Caco-2 (cell line): ENCODE results near the gene AGPAT3. TPM values are rescaled to one million over a fixed set of nuclear protein-coding genes. Genes with fewer than 3 reads are reported as not detected.

Experiments
- BruUV-seq: library from RNA; stranded (reverse); fragments of 400-500 nt; replicated peaks from 2 replicates; lab custom pipeline; 2021; lab: Mats Ljungman, UMichigan
- CTCF ChIA-PET: fragments of 300-600 bp; sonication (Branson Sonifier 250); formaldehyde crosslinking; loops from one replicate; lab custom pipeline; 2022; ENCODE audit warnings: antibody characterized with exemption; lab: Charles Lee
- POLR2A ChIA-PET: fragments of 300-600 bp; sonication (Branson Sonifier 250); formaldehyde crosslinking; loops from one replicate; lab custom pipeline; 2022; ENCODE audit warnings: antibody characterized with exemption; lab: Charles Lee
- DNase-seq, 2 experiments: peaks; one replicate each; pipeline versions ENCODE4 v3.0.0 to v3.0.0-alpha.2; 2020 to 2022
- H3K27me3 ChIP-seq: replicated peaks from 2 replicates; pipeline ENCODE4 v1.6.0; 2011; ENCODE audit warnings: low read length; ENCODE audit not compliant: control insufficient read depth, insufficient read depth
- H3K36me3 ChIP-seq: 2 replicates; pipeline ENCODE4 v1.5.1; 2011; ENCODE audit warnings: low read length; ENCODE audit not compliant: control insufficient read depth, insufficient read depth
- H3K4me1 ChIP-seq: fragments of 250-450 bp; sonication (Bioruptor Pico); 2 replicates; pipeline ENCODE4 v1.5.1; 2020; ENCODE audit warnings: mild to moderate bottlenecking
- H3K4me3 ChIP-seq: 2 replicates; pipeline ENCODE4 v1.5.1; 2011; ENCODE audit warnings: low read depth, mild to moderate bottlenecking, control low read depth, low read length
- H3K9me3 ChIP-seq: fragments of 250-450 bp; sonication (Bioruptor Pico); 2 replicates; pipeline ENCODE4 v1.5.1; 2020; ENCODE audit warnings: mild to moderate bottlenecking, moderate library complexity
- H3K27ac Mint-ChIP-seq: one replicate; pipeline ENCODE4 v1.8.0; 2022; ENCODE audit warnings: mixed read lengths; ENCODE audit not compliant: unreplicated experiment
- H3K27me3 Mint-ChIP-seq: one replicate; pipeline ENCODE4 v1.8.0; 2022; ENCODE audit warnings: mixed read lengths; ENCODE audit not compliant: insufficient read depth, unreplicated experiment
- H3K36me3 Mint-ChIP-seq: one replicate; pipeline ENCODE4 v1.8.0; 2022; ENCODE audit warnings: mild to moderate bottlenecking, mixed read lengths; ENCODE audit not compliant: insufficient read depth, unreplicated experiment
- H3K4me1 Mint-ChIP-seq: one replicate; pipeline ENCODE4 v1.8.0; 2022; ENCODE audit warnings: low read depth, mixed read lengths; ENCODE audit not compliant: unreplicated experiment
- H3K4me3 Mint-ChIP-seq: one replicate; pipeline ENCODE4 v1.8.0; 2022; ENCODE audit warnings: mild to moderate bottlenecking, moderate library complexity, mixed read lengths; ENCODE audit not compliant: unreplicated experiment
- H3K9me3 Mint-ChIP-seq: one replicate; pipeline ENCODE4 v1.8.0; 2022; ENCODE audit warnings: mixed read lengths; ENCODE audit not compliant: unreplicated experiment
- intact Hi-C: fragments of 100-400 bp; cut with micrococcal nuclease; formaldehyde crosslinking; loops from one replicate; pipeline ENCODE4 v1.10.0; 2022; ENCODE audit not compliant: unreplicated experiment
- total RNA-seq: library from RNA; stranded (reverse); gene quantifications from 2 replicates; pipeline ENCODE4 v1.2.3, GENCODE V29; 2022
- TF ChIP-seq, protein P1 (sequence below), 2 experiments: fragments of 200-600 bp in 1 of 2; IDR thresholded peaks; 1 replicate in 1 of 2; 2 replicates in 1 of 2; pipeline versions ENCODE4 v1.5.1 to v1.8.0; 2011 to 2022; ENCODE audit warnings: antibody characterized with exemption in 1 of 2, control low read depth in 1 of 2, inconsistent platforms in 1 of 2, low read depth in 1 of 2, low read length in 1 of 2, mild to moderate bottlenecking in 1 of 2, moderate library complexity in 1 of 2; ENCODE audit not compliant: insufficient read depth in 1 of 2, severe bottlenecking in 1 of 2, unreplicated experiment in 1 of 2

The AGPAT3 gene
- total RNA-seq, 1 experiment from 2014 or later: 61.8 TPM

DNA sequence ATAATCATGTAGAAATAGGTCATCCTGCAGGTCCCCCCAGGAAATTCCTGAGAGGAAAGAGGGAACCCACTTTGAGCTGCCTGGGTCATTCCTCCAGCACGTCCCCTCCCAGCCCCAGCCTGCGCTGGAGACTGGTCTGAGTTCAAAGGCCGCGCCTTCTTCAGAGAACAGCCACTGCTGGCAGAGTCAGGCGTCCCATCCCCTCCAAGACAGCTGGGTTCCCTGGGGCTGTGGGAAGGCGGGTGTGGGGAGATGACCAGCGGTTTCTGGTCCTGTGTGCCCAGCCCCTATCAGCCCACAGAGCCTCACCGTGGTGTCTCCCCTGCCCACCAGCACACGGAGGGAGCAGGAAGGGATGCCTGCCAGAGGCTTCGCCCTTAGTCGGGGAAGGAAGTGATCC is 129.1 kb downstream of the AGPAT3 start:
- H3K9me3 Mint-ChIP-seq: no peaks in the 10 kb centered on the region
- no peak overlapping the region for H3K27ac Mint-ChIP-seq
- DNase-seq: peak in 1 of 2 experiments; percentile 38
- H3K4me3 Mint-ChIP-seq: no peak overlapping the region
- peaks cover 5% of the 10 kb centered on the region for H3K36me3 Mint-ChIP-seq
- Histone ChIP-seq H3K9me3 (no peaks in the 10 kb centered on the region), H3K36me3 (no peaks in the 10 kb centered on the region), H3K27me3 (no peaks in the 10 kb centered on the region), H3K4me1 (no peaks in the 10 kb centered on the region; the same call in 1 of the 2 replicates), H3K4me3 (no peak overlapping the region)
- ChIA-PET CTCF (interaction anchor here (1.0 kb wide), 1 partner anchor 14 kb away, joined by 3 read pairs; no protein-coding TSS in a partner anchor), POLR2A (no interaction called here)
- no TSS peak for BruUV-seq
- intact Hi-C loops: no loop called here
- TF ChIP-seq, protein P1, sequence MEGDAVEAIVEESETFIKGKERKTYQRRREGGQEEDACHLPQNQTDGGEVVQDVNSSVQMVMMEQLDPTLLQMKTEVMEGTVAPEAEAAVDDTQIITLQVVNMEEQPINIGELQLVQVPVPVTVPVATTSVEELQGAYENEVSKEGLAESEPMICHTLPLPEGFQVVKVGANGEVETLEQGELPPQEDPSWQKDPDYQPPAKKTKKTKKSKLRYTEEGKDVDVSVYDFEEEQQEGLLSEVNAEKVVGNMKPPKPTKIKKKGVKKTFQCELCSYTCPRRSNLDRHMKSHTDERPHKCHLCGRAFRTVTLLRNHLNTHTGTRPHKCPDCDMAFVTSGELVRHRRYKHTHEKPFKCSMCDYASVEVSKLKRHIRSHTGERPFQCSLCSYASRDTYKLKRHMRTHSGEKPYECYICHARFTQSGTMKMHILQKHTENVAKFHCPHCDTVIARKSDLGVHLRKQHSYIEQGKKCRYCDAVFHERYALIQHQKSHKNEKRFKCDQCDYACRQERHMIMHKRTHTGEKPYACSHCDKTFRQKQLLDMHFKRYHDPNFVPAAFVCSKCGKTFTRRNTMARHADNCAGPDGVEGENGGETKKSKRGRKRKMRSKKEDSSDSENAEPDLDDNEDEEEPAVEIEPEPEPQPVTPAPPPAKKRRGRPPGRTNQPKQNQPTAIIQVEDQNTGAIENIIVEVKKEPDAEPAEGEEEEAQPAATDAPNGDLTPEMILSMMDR (IDR thresholded peaks at IDR 0.05; ENCODE audit: insufficient read depth in 1 of 2, low read depth in 1 of 2, low read length in 1 of 2, severe bottlenecking in 1 of 2, unreplicated experiment in 1 of 2): no peak
- H3K27me3 Mint-ChIP-seq: peaks cover 2% of the 10 kb centered on the region
- H3K4me1 Mint-ChIP-seq: no peaks in the 10 kb centered on the region

- H3K4me1 ChIP-seq: no peaks in the 10 kb centered on the region; the same call in 1 of the 2 replicates
- peaks cover 3% of the 10 kb centered on the region for H3K27me3 Mint-ChIP-seq
- no peak overlapping the region for H3K4me3 Mint-ChIP-seq
- H3K4me1 Mint-ChIP-seq: no peaks in the 10 kb centered on the region
- no peak overlapping the region for H3K27ac Mint-ChIP-seq
- no peaks in the 10 kb centered on the region for H3K9me3 ChIP-seq
- DNase-seq: peak in 1 of 2 experiments; percentile 12
- no peaks in the 10 kb centered on the region for H3K36me3 ChIP-seq
- CTCF ChIA-PET: interaction anchor here (1.0 kb wide), 1 partner anchor 15 kb away, joined by 3 read pairs; no protein-coding TSS in a partner anchor
- no peaks in the 10 kb centered on the region for H3K9me3 Mint-ChIP-seq
- peaks cover 5% of the 10 kb centered on the region for H3K36me3 Mint-ChIP-seq
- H3K4me3 ChIP-seq: no peak overlapping the region
- H3K27me3 ChIP-seq: no peaks in the 10 kb centered on the region
- POLR2A ChIA-PET: no interaction called here
- intact Hi-C loops: no loop called here
- BruUV-seq: no TSS peak
- TF ChIP-seq, protein P1 (IDR thresholded peaks at IDR 0.05; ENCODE audit: insufficient read depth in 1 of 2, low read depth in 1 of 2, low read length in 1 of 2, severe bottlenecking in 1 of 2, unreplicated experiment in 1 of 2): no peak
Measured at GRCh38 chr21:43994646-43995045, 129.6 kb downstream of the AGPAT3 start.

DNA sequence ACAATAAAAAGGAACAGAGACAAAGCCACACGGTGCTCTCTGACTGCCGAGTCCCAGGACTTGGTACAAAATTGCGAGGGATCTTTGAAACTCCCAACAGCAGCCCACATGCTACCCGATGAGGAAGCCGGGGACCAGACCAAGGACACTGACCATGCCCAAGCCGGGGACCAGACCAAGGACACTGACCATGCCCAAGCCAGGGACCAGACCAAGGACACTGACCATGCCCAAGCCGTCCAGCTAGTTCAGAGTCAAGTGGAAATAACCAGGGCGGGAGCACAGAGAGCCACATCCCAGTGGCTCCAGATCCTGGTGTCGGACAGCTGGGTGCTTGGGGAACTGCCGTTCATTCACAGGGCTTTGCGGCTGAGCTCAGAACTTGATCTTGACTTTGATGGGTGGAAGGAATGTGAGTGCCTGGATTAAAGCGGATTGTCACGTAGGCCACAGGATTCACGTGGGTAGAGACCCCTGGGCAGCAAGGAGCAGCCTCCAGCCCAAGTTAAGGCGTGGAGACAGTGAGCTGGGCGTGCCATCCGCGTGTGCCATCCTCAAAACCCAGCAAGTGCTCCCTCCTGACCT is 130.6 kb downstream of the AGPAT3 start:
- H3K9me3 ChIP-seq: no peaks in the 10 kb centered on the region
- CTCF ChIA-PET: no interaction called here
- H3K36me3 Mint-ChIP-seq: peaks cover 5% of the 10 kb centered on the region
- no TSS peak for BruUV-seq
- TF ChIP-seq, protein P1 (IDR thresholded peaks at IDR 0.05; ENCODE audit: insufficient read depth in 1 of 2, low read depth in 1 of 2, low read length in 1 of 2, severe bottlenecking in 1 of 2, unreplicated experiment in 1 of 2): no peak
- H3K4me3 Mint-ChIP-seq: no peak overlapping the region
- intact Hi-C loops: no loop called here
- no peaks in the 10 kb centered on the region for H3K27me3 ChIP-seq
- no peaks in the 10 kb centered on the region for H3K36me3 ChIP-seq
- no peaks in the 10 kb centered on the region for H3K9me3 Mint-ChIP-seq
- H3K27ac Mint-ChIP-seq: no peak overlapping the region
- H3K27me3 Mint-ChIP-seq: peaks cover 3% of the 10 kb centered on the region
- no peaks in the 10 kb centered on the region for H3K4me1 Mint-ChIP-seq
- no peaks in the 10 kb centered on the region; the same call in 1 of the 2 replicates for H3K4me1 ChIP-seq
- no peak overlapping the region for H3K4me3 ChIP-seq
- no peak for DNase-seq
- POLR2A ChIA-PET: no interaction called here
